OCI-LY1 (cell line): ENCODE results near the gene RPL35.
A peak's percentile ranks its signal among the peaks of the same experiment; 100 is the strongest.

Experiments used
- H2AFZ ChIP-seq: fragments of 200-600 bp; sonication (generic), shearing (Covaris generic); 2 replicates; pipeline ENCODE4 v1.6.0; 2014; ENCODE audit warnings: antibody characterized with exemption, mild to moderate bottlenecking, low read length
- H3F3A ChIP-seq: fragments of 200-600 bp; sonication (generic), shearing (Covaris generic); 2 replicates; pipeline ENCODE4 v1.6.0; 2014; ENCODE audit warnings: mild to moderate bottlenecking, antibody characterized with exemption, low read length, moderate library complexity; ENCODE audit not compliant: insufficient read depth
- H3K27ac ChIP-seq: fragments of 200-600 bp; sonication (generic); 2 replicates; pipeline ENCODE4 v1.5.1; 2014; ENCODE audit warnings: low read length, mixed run types, mild to moderate bottlenecking, low read depth; ENCODE audit not compliant: poor library complexity, severe bottlenecking
- H3K27me3 ChIP-seq: fragments of 200-600 bp; sonication (generic); 2 replicates; pipeline ENCODE4 v1.6.0; 2014; ENCODE audit warnings: antibody characterized with exemption, mild to moderate bottlenecking, low read length, moderate library complexity; ENCODE audit not compliant: insufficient read depth
- H3K36me3 ChIP-seq: fragments of 200-600 bp; sonication (generic); 2 replicates; pipeline ENCODE4 v1.6.1; 2014; ENCODE audit warnings: mild to moderate bottlenecking, antibody characterized with exemption, low read length, moderate library complexity, mixed read lengths; ENCODE audit not compliant: insufficient read depth
- H3K4me1 ChIP-seq: fragments of 200-600 bp; sonication (generic); 2 replicates; pipeline ENCODE4 v1.5.1; 2014; ENCODE audit warnings: mild to moderate bottlenecking, low read length, moderate library complexity; ENCODE audit not compliant: insufficient read depth, severe bottlenecking
- H3K4me2 ChIP-seq: fragments of 200-600 bp; sonication (generic), shearing (Covaris generic); 2 replicates; pipeline ENCODE4 v1.6.1; 2014; ENCODE audit warnings: low read length
- H3K4me3 ChIP-seq: fragments of 200-600 bp; sonication (generic); 2 replicates; pipeline ENCODE4 v1.5.1; 2014; ENCODE audit warnings: low read length, low read depth, mild to moderate bottlenecking, mixed read lengths; ENCODE audit not compliant: poor library complexity, severe bottlenecking
- H3K79me2 ChIP-seq: fragments of 200-600 bp; shearing (Covaris generic); 2 replicates; pipeline ENCODE4 v1.6.1; 2016; ENCODE audit warnings: mixed run types, low read length, mixed read lengths; ENCODE audit not compliant: insufficient read depth
- H3K9ac ChIP-seq: fragments of 200-600 bp; sonication (generic), shearing (Covaris generic); 2 replicates; pipeline ENCODE4 v1.6.1; 2014; ENCODE audit warnings: mild to moderate bottlenecking, low read length, mixed read lengths
- H3K9me2 ChIP-seq: fragments of 200-600 bp; sonication (generic), shearing (Covaris generic); 2 replicates; pipeline ENCODE4 v1.6.1; 2014; ENCODE audit warnings: low read depth, mild to moderate bottlenecking, low read length, mixed read lengths
- H3K9me3 ChIP-seq: fragments of 200-600 bp; shearing (Covaris generic); 2 replicates; pipeline ENCODE4 v1.6.1; 2014; ENCODE audit warnings: low read length, mixed read lengths
- H4K20me1 ChIP-seq: fragments of 200-600 bp; sonication (generic), shearing (Covaris generic); 2 replicates; pipeline ENCODE4 v1.6.0; 2016; ENCODE audit warnings: mild to moderate bottlenecking, low read length; ENCODE audit not compliant: insufficient read depth
- CTCF ChIP-seq: fragments of 200-600 bp; sonication (generic), shearing (Covaris generic); IDR thresholded peaks from 2 replicates; pipeline ENCODE4 v1.5.1; 2017; ENCODE audit warnings: mild to moderate bottlenecking, antibody characterized with exemption, low read length, moderate library complexity, mixed read lengths
- EZH2 ChIP-seq: fragments of 200-600 bp; sonication (generic), shearing (Covaris generic); IDR thresholded peaks from 2 replicates; pipeline ENCODE4 v1.8.0; 2017; ENCODE audit warnings: borderline replicate concordance, mixed run types, mild to moderate bottlenecking, antibody characterized with exemption, low read length, moderate library complexity, mixed read lengths

The RPL35 gene

DNA sequence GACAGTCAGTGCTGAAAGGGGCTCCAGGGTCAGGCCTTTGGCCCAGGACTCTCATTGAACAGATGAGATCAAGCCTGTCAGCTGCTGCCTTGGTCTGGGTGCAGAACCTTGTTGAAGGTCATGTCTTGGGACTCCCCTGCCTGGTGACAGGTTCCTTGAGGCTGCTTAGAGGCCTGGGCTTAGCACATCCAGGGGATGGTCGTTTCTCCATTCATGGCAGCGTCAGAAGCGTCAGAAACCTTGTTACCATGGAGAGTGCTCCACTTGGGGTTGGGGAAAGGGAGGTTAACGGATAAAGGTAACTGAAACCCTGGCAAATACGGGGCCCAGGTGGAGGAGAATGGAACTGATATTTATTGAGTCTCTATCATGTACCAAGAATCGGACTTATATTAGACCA lies 9.0 kb upstream of the RPL35 start:
- peaks cover 45% of the 10 kb centered on the region for H3K4me1 ChIP-seq
- no peaks in the 10 kb centered on the region for H4K20me1 ChIP-seq
- peak overlapping the region; percentile 83 for H3K27ac ChIP-seq

DNA sequence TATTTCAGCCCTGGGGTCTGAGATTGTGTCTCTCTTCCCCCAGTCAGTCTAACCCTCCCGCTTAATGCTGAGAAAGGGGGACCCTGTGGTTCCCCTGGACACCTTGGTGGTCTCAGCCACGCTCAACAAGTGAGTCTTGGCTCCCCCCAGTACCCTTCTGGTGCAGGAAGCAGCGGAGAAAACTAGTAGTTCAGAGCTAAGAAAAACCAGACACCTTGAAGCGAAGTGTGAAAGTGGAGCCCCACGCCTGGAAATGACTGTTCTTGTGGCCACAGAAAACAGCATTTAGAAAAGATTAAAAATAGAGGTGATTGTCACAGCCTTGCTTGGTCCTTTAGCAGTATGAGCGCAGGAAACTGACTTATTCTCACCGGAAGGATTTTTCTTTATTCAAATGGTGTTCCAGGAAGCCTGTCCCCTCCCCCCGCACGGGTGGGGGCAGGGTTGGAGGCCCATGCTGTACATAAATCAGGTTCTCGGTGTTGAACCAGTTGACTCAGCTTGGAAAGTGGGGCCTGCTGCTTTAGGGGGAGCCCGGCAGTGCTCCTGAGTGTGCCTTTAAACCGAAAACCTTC lies 8.3 kb upstream of the RPL35 start:
- Histone ChIP-seq H3K27ac (peak overlapping the region; percentile 83), H3K4me2 (peak overlapping the region; percentile 87), H3K4me3 (peak overlapping the region; percentile 88), H3K4me1 (peaks cover 45% of the 10 kb centered on the region), H3K9me2 (no peaks in the 10 kb centered on the region), H3F3A (no peaks in the 10 kb centered on the region), H3K9ac (peak overlapping the region; percentile 99), H3K79me2 (peaks cover 39% of the 10 kb centered on the region), H3K36me3 (peaks cover 28% of the 10 kb centered on the region), H3K27me3 (no peaks in the 10 kb centered on the region), H4K20me1 (no peaks in the 10 kb centered on the region), H2AFZ (no peak overlapping the region), H3K9me3 (no peaks in the 10 kb centered on the region)
- TF ChIP-seq CTCF, result no peak
- no peak for TF ChIP-seq EZH2

More for the DNA sequence above, 9.0 kb upstream of the RPL35 start:
- H3K4me2 ChIP-seq, result peak overlapping the region; percentile 87
- no peak overlapping the region for H2AFZ ChIP-seq
- no peaks in the 10 kb centered on the region for H3K9me2 ChIP-seq
- peaks cover 35% of the 10 kb centered on the region for H3K36me3 ChIP-seq
- H3K9me3 ChIP-seq, result no peaks in the 10 kb centered on the region
- H3K4me3 ChIP-seq, result peak overlapping the region; percentile 88
- H3K79me2 ChIP-seq, result peaks cover 39% of the 10 kb centered on the region
- H3F3A ChIP-seq, result no peaks in the 10 kb centered on the region
- TF ChIP-seq EZH2, result no peak
- TF ChIP-seq CTCF, result no peak
- H3K9ac ChIP-seq, result peak overlapping the region; percentile 99
- no peaks in the 10 kb centered on the region for H3K27me3 ChIP-seq

- H3K79me2 ChIP-seq, result peaks cover 39% of the 10 kb centered on the region
- no peaks in the 10 kb centered on the region for H3K9me3 ChIP-seq
- H3K9me2 ChIP-seq, result no peaks in the 10 kb centered on the region
- peaks cover 45% of the 10 kb centered on the region for H3K4me1 ChIP-seq
- no peak overlapping the region for H2AFZ ChIP-seq
- TF ChIP-seq EZH2, result no peak
- no peak for TF ChIP-seq CTCF
- peak overlapping the region; percentile 88 for H3K4me3 ChIP-seq
- H3F3A ChIP-seq, result no peaks in the 10 kb centered on the region
- H3K4me2 ChIP-seq, result peak overlapping the region; percentile 87
- H3K36me3 ChIP-seq, result peaks cover 23% of the 10 kb centered on the region; the same call in 1 of the 2 replicates
- H3K9ac ChIP-seq, result peak overlapping the region; percentile 99
- no peaks in the 10 kb centered on the region for H4K20me1 ChIP-seq
- H3K27ac ChIP-seq, result peak overlapping the region; percentile 83
- no peaks in the 10 kb centered on the region for H3K27me3 ChIP-seq
These were observed 7.8 kb upstream of the RPL35 start for GRCh38 chr9:124869466-124869985.
